ENCODE results near the gene TP63.

- TF ChIP-seq CTCF (IDR thresholded peaks at IDR 0.05): no peak
- no peak for TF ChIP-seq EP300 (IDR thresholded peaks at IDR 0.05)
- TF ChIP-seq POLR2A (IDR thresholded peaks at IDR 0.05): no peak
- no peak for TF ChIP-seq POLR2AphosphoS5 (IDR thresholded peaks at IDR 0.05)
Observed at GRCh38 chr3:189677667-189678066, 46.5 kb downstream of the TP63 start.

Data from sigmoid colon (tissue), 4 donors.